Tibial nerve (tissue), 4 donors: ENCODE results near the gene C6orf89.

Experiments used
- CTCF ChIP-seq, 5 experiments: fragments of 200-600 bp in 3 of 5; fragments of 450-650 bp in 2 of 5; sonication (generic) in 3 of 5; IDR thresholded peaks; one replicate each; pipeline ENCODE4 v1.5.1; 2016 to 2019; ENCODE audit warnings: antibody characterized with exemption in 5 of 5, mild to moderate bottlenecking in 3 of 5, moderate library complexity in 2 of 5
- EP300 ChIP-seq, 2 donors: sonication (generic); formaldehyde crosslinking; IDR thresholded peaks; one replicate each; pipeline ENCODE4 v1.6.1; 2017; ENCODE audit warnings: antibody characterized with exemption in 2 of 2, mild to moderate bottlenecking in 1 of 2
- POLR2A ChIP-seq, 2 donors: fragments of 450-650 bp; IDR thresholded peaks; one replicate each; pipeline ENCODE4 v1.6.1; 2017; ENCODE audit warnings: antibody characterized with exemption in 2 of 2, mild to moderate bottlenecking in 2 of 2, moderate library complexity in 2 of 2

- TF ChIP-seq POLR2A (IDR thresholded peaks at IDR 0.05) = no peak
- TF ChIP-seq CTCF (IDR thresholded peaks at IDR 0.05) = no peak
- TF ChIP-seq EP300 (IDR thresholded peaks at IDR 0.05) = no peak
Measured at GRCh38 chr6:36888115-36888643, 2.4 kb downstream of the C6orf89 start.
